ENCODE measurements around the gene CCT6B. TPM values are rescaled to one million over a fixed set of nuclear protein-coding genes. Genes with fewer than 3 reads are reported as not detected.

The CCT6B gene
- total and polyA plus RNA-seq, 2 donors = 1.5 to 8.3 TPM

DNA sequence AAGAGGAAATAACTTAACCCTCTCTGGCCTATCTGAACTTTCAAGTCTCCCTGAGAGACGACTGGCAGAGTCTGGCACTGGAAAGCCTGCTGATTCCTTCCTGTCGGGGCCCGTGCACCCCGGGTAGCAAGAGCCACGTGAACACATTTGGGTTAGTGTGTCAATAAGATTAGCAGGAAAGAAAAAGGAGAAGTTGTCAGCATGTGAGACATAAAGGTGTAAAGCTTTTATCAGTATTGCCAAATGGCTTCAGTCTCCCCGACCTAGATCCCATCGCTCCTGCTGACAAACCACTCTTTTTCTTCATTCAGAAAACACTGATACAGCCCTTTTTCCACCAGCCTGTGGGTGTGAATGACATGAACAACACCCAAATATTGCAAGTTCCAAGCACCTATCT lies 74.4 kb downstream of the CCT6B start:
- H3K36me3 ChIP-seq (ENCODE audit: insufficient read depth) = no peaks in the 10 kb centered on the region
- no peak for DNase-seq (ENCODE audit: extremely low spot score)
- WGBS = 16% methylated on average over 7 of the region's 7 CpGs

DNA sequence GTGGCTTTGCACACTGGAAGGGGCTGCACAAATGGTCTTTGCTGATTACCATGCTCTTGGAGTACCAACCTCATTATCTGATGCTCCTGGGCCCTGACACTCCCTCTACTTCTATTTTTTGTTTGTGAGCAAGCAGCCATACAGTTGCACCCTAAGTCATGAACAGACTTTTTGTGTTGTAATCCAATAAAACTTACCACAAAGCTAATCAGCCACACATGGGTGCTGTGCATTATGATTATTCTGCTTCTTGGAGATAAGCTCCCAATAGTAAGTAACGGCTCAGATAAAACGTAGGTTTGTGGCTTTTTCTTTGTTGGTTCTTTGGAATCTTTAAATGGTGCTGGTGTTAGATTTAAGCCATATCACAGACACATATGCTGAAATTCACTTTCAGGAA lies 76.2 kb downstream of the CCT6B start:
- H3K36me3 ChIP-seq (ENCODE audit: insufficient read depth) = no peaks in the 10 kb centered on the region
- no peaks in the 10 kb centered on the region for H3K4me1 ChIP-seq (ENCODE audit: insufficient read depth)
- no peak for DNase-seq (ENCODE audit: extremely low spot score)
- no peak overlapping the region for H3K27ac ChIP-seq (ENCODE audit: low read depth)
- 50% methylated on average over 2 of the region's 2 CpGs for WGBS
- H3K4me3 ChIP-seq (ENCODE audit: low read depth, low read length) = no peak overlapping the region

More for the DNA sequence above, 74.4 kb downstream of the CCT6B start:
- no peak overlapping the region for H3K27ac ChIP-seq (ENCODE audit: low read depth)
- no peaks in the 10 kb centered on the region for H3K4me1 ChIP-seq (ENCODE audit: insufficient read depth)
- H3K4me3 ChIP-seq (ENCODE audit: low read depth, low read length) = no peak overlapping the region

DNA sequence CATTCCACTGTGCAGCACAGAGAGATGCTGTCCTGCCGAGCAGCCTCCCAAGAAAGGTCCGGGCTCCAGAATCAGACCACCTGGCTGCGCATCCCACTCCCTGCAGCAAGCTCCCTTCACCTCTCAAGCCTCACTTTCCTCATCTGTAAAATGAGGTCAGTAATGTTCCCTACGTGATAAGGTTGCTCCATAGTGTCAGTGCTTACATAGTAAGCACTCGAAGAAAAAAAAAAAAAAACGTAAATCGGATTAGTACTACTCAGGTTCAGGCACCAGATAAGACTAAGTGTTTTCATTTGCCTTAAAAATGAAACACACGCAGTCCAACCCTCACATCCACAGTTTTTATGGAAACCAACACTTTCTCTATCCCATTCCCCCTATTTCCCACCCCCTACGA lies 76.7 kb downstream of the CCT6B start:
- no peaks in the 10 kb centered on the region for H3K4me1 ChIP-seq (ENCODE audit: insufficient read depth)
- H3K36me3 ChIP-seq (ENCODE audit: insufficient read depth) = no peaks in the 10 kb centered on the region
- WGBS = 66% methylated on average over 9 of the region's 9 CpGs
- no peak overlapping the region for H3K27ac ChIP-seq (ENCODE audit: low read depth)
- H3K4me3 ChIP-seq (ENCODE audit: low read depth, low read length) = no peak overlapping the region
- DNase-seq (ENCODE audit: extremely low spot score) = no peak

DNA sequence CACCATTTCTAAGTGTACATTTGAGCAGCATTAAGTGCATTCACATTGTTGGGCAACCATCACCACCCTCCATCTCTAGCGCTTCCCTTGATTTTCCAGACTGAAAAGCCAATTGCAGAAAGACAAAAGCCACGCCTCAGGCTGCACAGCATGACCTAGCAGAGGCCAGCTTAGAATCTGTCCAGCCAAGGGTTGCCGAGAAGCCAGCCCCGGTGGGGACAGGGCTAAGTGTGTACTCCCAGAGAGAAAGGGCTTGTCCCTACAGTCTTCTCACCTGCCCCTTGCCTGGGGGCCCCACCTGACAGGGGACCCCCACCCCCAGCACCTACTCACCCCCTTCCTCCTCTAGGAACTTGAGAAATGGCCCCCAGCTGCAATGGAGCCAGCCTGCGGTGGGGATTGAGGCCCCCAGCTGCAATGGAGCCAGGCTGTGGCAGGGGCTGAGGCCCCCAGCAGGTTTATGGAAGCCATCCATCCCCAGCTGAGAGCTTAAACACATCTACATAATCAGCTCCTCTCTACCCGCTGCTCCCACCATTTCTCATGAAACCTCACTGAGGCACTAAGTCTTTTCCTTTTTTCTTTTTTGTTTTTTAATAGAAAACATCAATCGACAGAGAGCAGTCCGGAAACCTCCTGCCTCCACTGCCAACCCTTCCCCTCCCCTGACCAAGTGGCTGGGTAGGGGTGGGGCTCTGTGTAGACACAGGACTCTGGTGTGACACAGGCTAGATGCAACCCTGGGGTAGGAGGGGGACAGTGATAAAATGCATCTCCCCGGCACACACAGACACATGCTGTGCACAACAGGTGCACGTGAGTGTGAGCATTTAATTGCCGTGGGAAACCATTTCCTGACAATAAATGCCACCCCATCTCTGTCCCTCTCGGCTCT lies 77.9 kb downstream of the CCT6B start:
- WGBS = 31% methylated on average over 12 of the region's 12 CpGs
- no peaks in the 10 kb centered on the region for H3K4me1 ChIP-seq (ENCODE audit: insufficient read depth)
- H3K27ac ChIP-seq (ENCODE audit: low read depth) = no peak overlapping the region
- H3K4me3 ChIP-seq (ENCODE audit: low read depth, low read length) = no peak overlapping the region
- no peak for DNase-seq (ENCODE audit: extremely low spot score)
- H3K36me3 ChIP-seq (ENCODE audit: insufficient read depth) = no peaks in the 10 kb centered on the region

DNA sequence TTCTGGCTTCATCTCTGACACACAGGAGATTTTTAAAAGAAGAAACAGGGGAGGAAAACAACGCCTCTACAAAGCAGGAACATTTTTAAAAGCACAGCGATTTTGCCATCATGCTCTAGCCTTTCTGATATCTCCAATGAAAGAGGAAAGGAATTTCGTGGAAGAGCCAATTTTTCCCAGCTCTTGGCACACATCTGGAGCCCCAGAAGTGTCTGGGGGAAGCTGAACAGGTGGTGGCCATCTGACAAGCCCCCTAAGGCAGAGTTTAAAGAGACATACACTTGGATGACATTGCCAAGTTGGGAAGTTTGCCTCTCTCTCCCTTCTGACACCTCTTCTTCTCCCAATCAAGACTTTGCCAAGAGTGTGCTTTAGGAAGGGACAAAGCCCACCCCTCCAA lies 82.1 kb downstream of the CCT6B start:
- WGBS = 27% methylated on average over 3 of the region's 3 CpGs
- DNase-seq (ENCODE audit: extremely low spot score) = no peak
- Histone ChIP-seq H3K4me1 (ENCODE audit: insufficient read depth) (no peaks in the 10 kb centered on the region), H3K4me3 (ENCODE audit: low read depth, low read length) (no peak overlapping the region), H3K27ac (ENCODE audit: low read depth) (no peak overlapping the region), H3K36me3 (ENCODE audit: insufficient read depth) (no peaks in the 10 kb centered on the region)

Other genes with a start within 250 kb of the CCT6B start
- 14.8 TPM for gene ZNF830, start 80 bp upstream of the CCT6B start, total RNA-seq
- gene ZNF830, start 80 bp upstream of the CCT6B start, polyA plus RNA-seq = 12.0 TPM
- 28.4 TPM for gene LIG3, start 19.1 kb upstream of the CCT6B start, total RNA-seq
- gene LIG3, start 19.1 kb upstream of the CCT6B start, polyA plus RNA-seq = 16.2 TPM
- 9.7 TPM for gene RFFL, start 102.2 kb upstream of the CCT6B start, total RNA-seq
- gene RFFL, start 102.2 kb upstream of the CCT6B start, polyA plus RNA-seq = 17.9 TPM
- 6.4 TPM for gene RAD51D, start 158.4 kb upstream of the CCT6B start, total RNA-seq
- 12.0 TPM for gene RAD51D, start 158.4 kb upstream of the CCT6B start, polyA plus RNA-seq
- not detected for gene FNDC8, start 160.2 kb upstream of the CCT6B start, total RNA-seq
- gene FNDC8, start 160.2 kb upstream of the CCT6B start, polyA plus RNA-seq = 0.05 TPM
- gene NLE1, start 180.8 kb upstream of the CCT6B start, total RNA-seq = 11.7 TPM
- 12.2 TPM for gene NLE1, start 180.8 kb upstream of the CCT6B start, polyA plus RNA-seq
- 4.5 TPM for gene UNC45B, start 186.4 kb upstream of the CCT6B start, total RNA-seq
- gene UNC45B, start 186.4 kb upstream of the CCT6B start, polyA plus RNA-seq = 0.03 TPM
- not detected for gene SLC35G3, start 232.9 kb upstream of the CCT6B start, total RNA-seq
- gene SLC35G3, start 232.9 kb upstream of the CCT6B start, polyA plus RNA-seq = not detected

Data from urinary bladder (tissue), 4 donors.